Lower leg skin (tissue), 4 donors: ENCODE measurements around the gene REM2. TPM values are rescaled to one million over a fixed set of nuclear protein-coding genes. Genes with fewer than 3 reads are reported as not detected.
A peak's percentile ranks its signal among the peaks of the same experiment; 100 is the strongest.

Source experiments
- DNase-seq, 2 donors: peaks; one replicate each; pipeline ENCODE4 v3.0.0-alpha.2; 2019; ENCODE audit warnings: low spot score in 2 of 2
- H3K4me3 ChIP-seq: fragments of 200-600 bp; sonication (generic); 2 replicates; pipeline ENCODE4 v1.5.1; 2017; ENCODE audit warnings: mild to moderate bottlenecking, low read depth; ENCODE audit not compliant: poor library complexity, severe bottlenecking
- POLR2A ChIP-seq, 2 donors: fragments of 450-650 bp; IDR thresholded peaks; one replicate each; pipeline ENCODE4 v1.6.1; 2016 to 2017; ENCODE audit warnings: antibody characterized with exemption in 2 of 2, mild to moderate bottlenecking in 1 of 2, moderate library complexity in 1 of 2
- WGBS, 2 donors: methylation state at CpG; one replicate each; pipeline ENCODE4 v1.1.5; 2018; 5-methylcytosine and 5-hydroxymethylcytosine counted together
- intact Hi-C: fragments of 100-400 bp; cut with DNase I; formaldehyde crosslinking; loops from one replicate; pipeline ENCODE4 v1.15.0; 2023; ENCODE audit warnings: low total_unique reads
- total RNA-seq, 4 donors: library from RNA; depleted of rRNA; stranded (reverse); fragments of >200 nt; gene quantifications; one replicate each; pipeline ENCODE4 v1.1.0, GENCODE V29; 2016
- TF ChIP-seq, protein P1 (sequence below), 3 donors: fragments of 450-650 bp; IDR thresholded peaks; one replicate each; pipeline ENCODE4 v1.5.1; 2016; ENCODE audit warnings: antibody characterized with exemption in 3 of 3, mild to moderate bottlenecking in 3 of 3, moderate library complexity in 2 of 3

REM2 gene
- total RNA-seq, 4 donors from 2014 or later = 0.52 to 2.5 (median 1.5) TPM

- intact Hi-C loops = no loop called here
- H3K4me3 ChIP-seq = no peak overlapping the region
- WGBS, 2 donors = 81 to 84% methylated on average over 21 of the region's 21 CpGs
- no peak for TF ChIP-seq POLR2A (IDR thresholded peaks at IDR 0.05)
- TF ChIP-seq, protein P1, sequence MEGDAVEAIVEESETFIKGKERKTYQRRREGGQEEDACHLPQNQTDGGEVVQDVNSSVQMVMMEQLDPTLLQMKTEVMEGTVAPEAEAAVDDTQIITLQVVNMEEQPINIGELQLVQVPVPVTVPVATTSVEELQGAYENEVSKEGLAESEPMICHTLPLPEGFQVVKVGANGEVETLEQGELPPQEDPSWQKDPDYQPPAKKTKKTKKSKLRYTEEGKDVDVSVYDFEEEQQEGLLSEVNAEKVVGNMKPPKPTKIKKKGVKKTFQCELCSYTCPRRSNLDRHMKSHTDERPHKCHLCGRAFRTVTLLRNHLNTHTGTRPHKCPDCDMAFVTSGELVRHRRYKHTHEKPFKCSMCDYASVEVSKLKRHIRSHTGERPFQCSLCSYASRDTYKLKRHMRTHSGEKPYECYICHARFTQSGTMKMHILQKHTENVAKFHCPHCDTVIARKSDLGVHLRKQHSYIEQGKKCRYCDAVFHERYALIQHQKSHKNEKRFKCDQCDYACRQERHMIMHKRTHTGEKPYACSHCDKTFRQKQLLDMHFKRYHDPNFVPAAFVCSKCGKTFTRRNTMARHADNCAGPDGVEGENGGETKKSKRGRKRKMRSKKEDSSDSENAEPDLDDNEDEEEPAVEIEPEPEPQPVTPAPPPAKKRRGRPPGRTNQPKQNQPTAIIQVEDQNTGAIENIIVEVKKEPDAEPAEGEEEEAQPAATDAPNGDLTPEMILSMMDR (IDR thresholded peaks at IDR 0.05) = no peak
- DNase-seq = no peak
Measured at GRCh38 chr14:22885975-22886374, 3.0 kb downstream of the REM2 start.

DNA sequence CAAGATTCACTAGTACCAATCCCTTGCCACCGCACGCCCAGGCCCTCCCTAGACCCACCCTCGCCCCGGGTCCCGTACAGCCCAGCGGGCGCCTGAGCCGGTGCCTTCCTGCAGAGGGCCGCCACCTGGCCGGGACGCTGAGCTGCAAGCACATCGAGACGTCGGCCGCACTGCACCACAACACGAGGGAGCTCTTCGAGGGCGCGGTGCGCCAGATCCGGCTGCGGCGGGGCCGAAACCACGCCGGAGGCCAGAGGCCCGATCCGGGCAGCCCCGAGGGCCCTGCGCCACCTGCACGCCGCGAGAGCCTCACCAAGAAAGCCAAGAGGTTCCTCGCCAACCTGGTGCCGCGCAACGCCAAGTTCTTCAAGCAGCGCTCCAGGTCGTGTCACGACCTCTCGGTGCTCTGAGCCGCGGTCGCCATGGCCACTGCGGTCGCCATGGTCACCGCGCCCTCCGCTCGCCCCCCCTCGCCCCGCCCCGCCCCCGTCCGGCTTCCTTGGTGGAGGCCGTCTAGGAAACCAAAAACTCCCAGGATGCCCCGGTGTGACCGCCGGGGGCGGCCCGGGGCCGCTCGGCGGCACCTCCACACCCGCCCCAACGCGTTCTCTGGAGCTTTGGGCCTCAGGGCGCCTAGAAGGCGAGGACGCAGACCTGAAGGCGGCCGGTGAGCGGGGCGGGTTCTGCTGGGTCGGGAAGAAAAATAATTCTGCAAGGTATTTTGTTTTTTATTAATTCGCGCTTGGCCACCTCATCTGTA is 3.7 kb downstream of the REM2 start:
- H3K4me3 ChIP-seq = peak overlapping the region; percentile 50
- intact Hi-C loops = no loop called here
- DNase-seq = peak; percentile 35 to 93
- no peak for TF ChIP-seq POLR2A (IDR thresholded peaks at IDR 0.05)
- TF ChIP-seq, protein P1 (IDR thresholded peaks at IDR 0.05) = no peak
- 1 to 3% methylated on average over 64 of the region's 77 CpGs for WGBS, 2 donors

DNA sequence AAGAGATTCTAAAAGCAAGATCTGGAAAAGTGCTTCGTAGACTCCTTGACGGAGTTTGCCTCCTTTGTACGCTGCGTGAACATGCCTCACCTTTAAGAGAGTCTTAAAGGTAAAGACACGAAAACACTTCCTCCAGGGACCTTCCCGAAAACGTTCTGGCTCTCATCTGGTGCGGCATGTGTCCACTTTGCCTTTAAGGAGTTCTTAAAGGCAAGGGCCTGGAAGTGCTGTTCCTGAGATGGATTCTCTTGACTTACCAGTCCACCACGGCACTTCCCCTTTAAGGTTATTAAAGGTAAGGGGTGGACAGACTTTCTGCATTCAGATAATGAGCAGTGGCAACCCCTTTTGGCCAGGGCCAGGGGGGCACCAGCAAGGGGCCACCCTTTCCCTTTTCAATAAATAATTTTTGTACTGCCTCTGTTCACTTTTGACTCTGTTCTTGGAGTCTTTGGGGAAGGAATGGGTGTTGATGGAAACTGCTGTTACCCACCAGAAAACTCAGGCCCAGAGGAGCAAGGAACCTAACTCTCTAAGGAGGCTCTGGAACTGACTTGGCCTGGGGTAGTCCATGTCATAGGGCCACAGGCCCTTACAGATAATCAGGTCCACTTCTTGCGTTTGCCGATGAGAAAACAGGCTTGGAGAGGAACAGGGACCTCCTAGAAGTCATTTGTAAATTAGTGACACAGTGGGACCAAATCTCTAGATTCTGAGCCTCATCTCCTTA is 4.4 kb downstream of the REM2 start:
- intact Hi-C loops = no loop called here
- peak overlapping the region; percentile 50 for H3K4me3 ChIP-seq
- 18 to 20% methylated on average over 11 of the region's 11 CpGs for WGBS, 2 donors
- TF ChIP-seq, protein P1 (IDR thresholded peaks at IDR 0.05) = no peak
- no peak for TF ChIP-seq POLR2A (IDR thresholded peaks at IDR 0.05)
- DNase-seq = peak in 1 of 2 donors; percentile 50

- TF ChIP-seq, protein P1 (IDR thresholded peaks at IDR 0.05) = no peak
- TF ChIP-seq POLR2A (IDR thresholded peaks at IDR 0.05) = no peak
- intact Hi-C loops = no loop called here
- no peak for DNase-seq
Measured at GRCh38 chr14:22887990-22888378, 5.0 kb downstream of the REM2 start.

GRCh38 chr14:22888662-22889061 is 5.6 kb downstream of the REM2 start:
- no peak for DNase-seq
- intact Hi-C loops = no loop called here
- H3K4me3 ChIP-seq = no peak overlapping the region
- TF ChIP-seq POLR2A (IDR thresholded peaks at IDR 0.05) = no peak
- TF ChIP-seq, protein P1 (IDR thresholded peaks at IDR 0.05) = no peak
- WGBS, 2 donors = 62 to 70% methylated on average over 3 to 4 of the region's 4 CpGs

More at GRCh38 chr14:22887990-22888378, 5.0 kb downstream of the REM2 start:
- H3K4me3 ChIP-seq = no peak overlapping the region
- 62 to 74% methylated on average over 5 of the region's 5 CpGs for WGBS, 2 donors
